Naive B cell (primary cell): ENCODE results near the gene C16orf95. TPM values are rescaled to one million over a fixed set of nuclear protein-coding genes. Genes with fewer than 3 reads are reported as not detected.
"Not testable (repeated sequence)": the region's sequence is repeated elsewhere in the genome, so short reads cannot be mapped to it uniquely, and the experiment has no call there.

ENCODE experiments used
- ATAC-seq, 2 donors: fragments of 150-1000 bp; cut with Tn5 transposase; 2 replicates each; pipeline ENCODE4 v1.10.0; 2021; ENCODE audit warnings: low read depth in 2 of 2, mild to moderate bottlenecking in 2 of 2, moderate library complexity in 2 of 2
- DNase-seq: peaks from one replicate; pipeline ENCODE4 v3.0.0; 2022
- H3K27ac Mint-ChIP-seq, 6 donors: one replicate each; pipeline ENCODE4 v1.8.0; 2020 to 2022; ENCODE audit warnings: mild to moderate bottlenecking in 6 of 6, mixed read lengths in 6 of 6, moderate library complexity in 5 of 6, inconsistent platforms in 2 of 6
- H3K27me3 Mint-ChIP-seq, 3 donors: one replicate each; pipeline ENCODE4 v1.8.0; 2021 to 2022; ENCODE audit warnings: mixed read lengths in 3 of 3, mild to moderate bottlenecking in 1 of 3
- H3K36me3 Mint-ChIP-seq, 2 donors: one replicate each; pipeline ENCODE4 v1.8.0; 2020 to 2022; ENCODE audit warnings: mixed read lengths in 2 of 2, inconsistent platforms in 1 of 2, mild to moderate bottlenecking in 1 of 2
- H3K4me1 Mint-ChIP-seq, 3 donors: one replicate each; pipeline ENCODE4 v1.8.0; 2020 to 2022; ENCODE audit warnings: mixed read lengths in 3 of 3, inconsistent platforms in 1 of 3, mild to moderate bottlenecking in 1 of 3, moderate library complexity in 1 of 3
- H3K4me3 Mint-ChIP-seq, 8 donors: one replicate each; pipeline ENCODE4 v1.8.0; 2020 to 2022; ENCODE audit warnings: mild to moderate bottlenecking in 8 of 8, mixed read lengths in 8 of 8, moderate library complexity in 8 of 8, inconsistent platforms in 2 of 8
- H3K9me3 Mint-ChIP-seq, 7 donors: one replicate each; pipeline ENCODE4 v1.8.0; 2020 to 2022; ENCODE audit warnings: mixed read lengths in 7 of 7, mild to moderate bottlenecking in 5 of 7, inconsistent platforms in 2 of 7, moderate library complexity in 1 of 7
- polyA plus RNA-seq, 6 donors: library from polyadenylated mRNA; unstranded; fragments of 300-500 nt; fragmentation: Illumina TruSeq; gene quantifications; one replicate each; pipeline ENCODE4 v1.2.3, GENCODE V29; 2021; ENCODE audit warnings: low read depth in 6 of 6

The C16orf95 gene
- polyA plus RNA-seq, 6 donors from 2014 or later = 1.4 to 3.6 (median 2.2) TPM

DNA sequence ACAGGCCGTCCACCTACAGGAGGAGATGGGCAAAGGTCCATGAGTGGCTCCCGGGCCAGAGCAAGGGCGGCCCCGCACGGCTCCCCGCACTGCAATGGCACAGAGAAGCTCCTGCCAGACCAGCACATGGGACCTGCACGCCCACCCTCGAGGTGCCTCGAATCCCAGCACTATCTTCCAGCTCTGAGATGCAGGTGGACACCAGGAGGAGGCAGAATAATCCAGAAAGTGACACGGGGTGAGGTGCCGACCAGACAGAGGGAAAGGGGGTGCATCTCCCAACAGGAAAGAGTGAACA is 26.5 kb upstream of the C16orf95 start:
- H3K9me3 Mint-ChIP-seq = no peaks in the 10 kb centered on the region
- no peaks in the 10 kb centered on the region for H3K27me3 Mint-ChIP-seq
- peaks cover 5 to 27% (median 13%) of the 10 kb centered on the region in 3 donors for H3K4me1 Mint-ChIP-seq
- peak overlapping the region in 2 of 8 donors; percentile 32 to 61 for H3K4me3 Mint-ChIP-seq
- no peak for ATAC-seq
- H3K27ac Mint-ChIP-seq = peak overlapping the region in 1 of 6 donors; percentile 51
- peaks cover 6 to 16% of the 10 kb centered on the region in 2 donors for H3K36me3 Mint-ChIP-seq
- no peak for DNase-seq

DNA sequence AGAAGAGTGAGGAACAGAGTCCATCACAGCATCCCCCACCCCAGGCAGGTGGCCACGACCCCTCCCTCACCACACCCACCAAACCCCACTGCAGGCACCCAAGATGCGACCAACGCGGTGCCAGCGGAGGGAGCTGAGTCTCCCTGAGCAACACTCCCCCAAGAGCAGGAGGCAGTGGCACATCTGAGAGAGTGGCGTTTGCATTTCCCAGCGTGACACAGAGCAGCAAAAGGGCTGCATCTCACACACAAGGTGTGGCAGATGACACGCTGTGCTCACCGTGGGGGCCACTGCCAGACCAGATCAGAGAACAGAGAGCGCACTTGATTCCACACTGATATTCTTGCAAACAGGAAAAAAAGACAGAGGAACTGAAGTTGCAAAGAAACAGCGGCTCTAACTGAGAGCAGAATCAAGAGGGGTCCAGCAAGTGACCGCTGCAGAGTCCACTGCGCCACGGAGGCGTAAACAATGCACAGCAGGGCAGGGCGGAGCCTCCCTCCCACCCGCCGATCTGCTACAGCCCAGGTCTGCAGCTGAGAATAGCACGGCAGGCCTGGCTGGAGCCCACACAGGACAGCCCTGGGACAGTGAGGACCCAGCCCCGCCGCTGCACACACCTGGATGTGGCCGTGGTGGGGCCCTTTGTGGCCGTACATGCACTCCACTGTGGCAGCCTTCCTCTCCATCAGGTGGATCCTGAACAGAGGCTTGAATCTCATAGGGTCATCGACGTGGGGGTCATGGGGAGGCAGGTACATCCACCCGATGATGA is 26.0 kb upstream of the C16orf95 start:
- peak overlapping the region in 1 of 8 donors; percentile 61 for H3K4me3 Mint-ChIP-seq
- no peak for ATAC-seq
- no peaks in the 10 kb centered on the region for H3K27me3 Mint-ChIP-seq
- DNase-seq = no peak
- H3K27ac Mint-ChIP-seq = peak overlapping the region in 2 of 6 donors; percentile 51 to 90
- no peaks in the 10 kb centered on the region for H3K9me3 Mint-ChIP-seq
- H3K36me3 Mint-ChIP-seq = peaks cover 7 to 19% of the 10 kb centered on the region in 2 donors
- peaks cover 6 to 21% (median 14%) of the 10 kb centered on the region in 3 donors for H3K4me1 Mint-ChIP-seq

DNA sequence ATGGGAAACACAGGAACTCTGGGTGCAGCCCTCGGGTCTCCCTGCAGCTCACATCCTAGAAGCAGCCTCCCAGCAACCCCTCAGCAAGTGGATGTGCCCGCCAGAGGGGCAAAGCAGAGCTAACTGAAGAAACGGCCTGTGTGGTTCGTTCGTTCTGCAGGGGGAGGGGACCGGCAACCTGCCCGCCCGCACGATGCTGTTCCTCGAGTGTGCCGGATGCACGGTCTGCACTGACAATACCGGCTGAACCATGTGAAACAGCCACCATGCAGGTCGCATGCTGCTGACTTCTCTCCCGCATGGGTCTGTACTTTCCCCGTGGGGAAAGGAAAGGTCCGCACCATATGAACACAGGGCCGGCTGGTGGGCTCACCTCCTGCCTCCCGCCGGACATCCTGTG is 25.3 kb upstream of the C16orf95 start:
- peaks cover 10 to 19% of the 10 kb centered on the region in 2 donors for H3K36me3 Mint-ChIP-seq
- no peak for ATAC-seq
- peaks cover 12 to 18% (median 14%) of the 10 kb centered on the region in 3 donors for H3K4me1 Mint-ChIP-seq

DNA sequence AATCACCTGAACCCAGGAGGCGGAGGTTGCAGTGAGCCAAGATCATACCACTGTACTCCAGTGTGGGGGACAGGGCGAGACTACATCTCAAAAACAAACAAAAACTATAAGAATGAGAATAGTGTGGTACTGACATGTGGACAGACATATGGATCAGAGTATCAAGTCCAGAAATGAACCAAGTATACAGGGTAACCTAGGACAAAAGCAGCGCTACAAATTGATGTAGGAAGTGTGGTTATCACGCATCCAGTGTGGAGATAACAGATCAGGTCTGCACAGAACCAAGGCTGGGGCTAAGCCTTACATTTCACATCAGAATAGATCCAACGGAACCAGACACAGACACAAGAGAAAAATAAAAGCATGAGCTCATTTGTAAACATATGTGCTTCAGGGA is 23.0 kb upstream of the C16orf95 start:
- Mint-ChIP-seq H3K27me3 (no peaks in the 10 kb centered on the region), H3K4me3 (no peak overlapping the region), H3K9me3 (no peaks in the 10 kb centered on the region), H3K4me1 (peaks cover 18 to 23% (median 19%) of the 10 kb centered on the region in 3 donors), H3K36me3 (peaks cover 10 to 12% of the 10 kb centered on the region in 2 donors), H3K27ac (no peak overlapping the region)
- DNase-seq = no peak
- no peak for ATAC-seq

More for the DNA sequence above, 25.3 kb upstream of the C16orf95 start:
- no peak for DNase-seq
- no peaks in the 10 kb centered on the region for H3K27me3 Mint-ChIP-seq
- no peaks in the 10 kb centered on the region for H3K9me3 Mint-ChIP-seq
- no peak overlapping the region for H3K27ac Mint-ChIP-seq
- H3K4me3 Mint-ChIP-seq = no peak overlapping the region

DNA sequence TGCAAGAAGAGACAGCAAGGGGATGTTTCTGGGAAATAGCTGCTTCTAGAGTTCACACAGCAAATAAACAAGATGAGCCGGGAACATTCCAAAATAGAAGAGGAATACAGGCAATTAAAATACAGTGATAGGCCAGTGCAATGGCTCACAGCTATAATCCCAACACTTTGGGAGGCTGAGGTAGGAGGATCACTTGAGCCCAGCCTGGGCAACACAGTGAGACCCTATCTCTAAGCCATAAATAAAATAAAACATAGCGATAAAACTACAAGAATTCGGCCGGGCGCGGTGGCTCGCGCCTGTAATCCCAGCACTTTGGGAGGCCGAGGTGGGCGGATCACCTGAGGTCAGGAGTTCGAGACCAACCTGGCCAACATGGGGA is 22.5 kb upstream of the C16orf95 start:
- not testable (repeated sequence) for ATAC-seq, H3K27me3 Mint-ChIP-seq, H3K9me3 Mint-ChIP-seq, H3K27ac Mint-ChIP-seq, H3K4me3 Mint-ChIP-seq, DNase-seq
- H3K36me3 Mint-ChIP-seq = peaks cover 10 to 11% of the 10 kb centered on the region in 2 donors
- peaks cover 17 to 23% (median 19%) of the 10 kb centered on the region in 3 donors for H3K4me1 Mint-ChIP-seq

DNA sequence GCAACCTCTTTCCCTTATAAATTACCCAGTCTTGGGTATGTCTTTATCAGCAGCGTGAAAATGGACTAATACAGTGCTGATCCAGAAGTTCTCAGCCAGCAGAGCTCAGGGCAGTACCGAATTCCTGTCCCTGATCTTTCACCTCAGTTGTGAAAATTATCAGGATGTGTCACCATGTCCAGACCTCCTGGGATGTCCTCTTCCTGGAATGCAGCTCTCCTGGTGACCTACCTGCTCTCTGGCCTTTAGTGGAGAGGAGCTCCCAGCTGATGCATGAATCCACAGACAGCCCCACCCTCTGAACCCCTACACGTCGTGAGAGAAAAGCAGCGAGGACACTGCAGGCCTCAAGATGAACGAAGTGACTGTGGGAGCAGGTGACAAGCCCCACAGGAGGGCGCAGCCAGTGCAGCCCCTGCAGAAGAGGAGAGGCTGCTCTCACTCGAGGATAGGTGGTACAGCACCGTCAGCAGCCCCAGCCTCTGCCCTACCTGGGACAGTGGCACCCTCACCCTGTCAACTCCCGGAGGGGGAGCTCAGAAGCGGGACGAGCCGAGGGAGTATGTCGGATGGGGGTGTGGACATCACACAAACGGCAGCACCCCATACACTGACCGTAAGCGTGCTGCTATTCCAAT is 22.0 kb upstream of the C16orf95 start:
- ATAC-seq = no peak
- Mint-ChIP-seq H3K4me3 (no peak overlapping the region), H3K4me1 (peaks cover 17 to 23% (median 19%) of the 10 kb centered on the region in 3 donors), H3K36me3 (peaks cover 10 to 11% of the 10 kb centered on the region in 2 donors), H3K27ac (peak overlapping the region in 1 of 6 donors; percentile 67), H3K27me3 (no peaks in the 10 kb centered on the region), H3K9me3 (no peaks in the 10 kb centered on the region)
- DNase-seq = no peak

DNA sequence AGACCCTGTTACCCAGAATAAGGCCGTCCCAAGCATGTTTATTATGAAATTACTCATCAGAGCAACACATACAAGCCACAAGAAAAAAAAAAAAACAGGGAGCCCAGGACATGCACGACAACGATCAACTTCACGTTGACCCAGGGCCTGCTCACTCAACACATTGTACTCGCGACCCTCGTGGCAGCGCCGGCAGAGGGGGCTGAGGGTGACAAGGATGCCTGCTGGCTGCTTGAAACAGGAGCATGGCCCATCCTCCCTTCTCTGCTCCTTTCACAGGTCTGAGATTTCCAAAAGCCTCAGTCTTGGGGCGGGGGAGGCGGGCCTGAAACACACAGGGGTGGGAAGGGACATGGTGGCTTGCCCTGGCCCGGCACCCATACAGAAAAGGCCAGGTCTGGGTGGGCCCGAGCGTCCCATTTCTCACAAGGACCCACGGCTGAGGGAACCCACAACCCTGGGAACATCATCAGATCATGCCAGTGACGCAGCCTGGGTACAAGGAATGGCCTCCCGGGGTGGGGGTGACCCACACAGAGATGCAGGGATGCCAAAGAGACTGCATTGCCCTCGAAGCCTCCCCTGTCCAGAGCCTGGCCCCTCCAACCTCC is 21.1 kb upstream of the C16orf95 start:
- H3K4me3 Mint-ChIP-seq = no peak overlapping the region
- no peaks in the 10 kb centered on the region for H3K27me3 Mint-ChIP-seq
- peaks cover 10 to 19% (median 19%) of the 10 kb centered on the region in 3 donors for H3K4me1 Mint-ChIP-seq
- DNase-seq (no peak), ATAC-seq (no peak)
- H3K27ac Mint-ChIP-seq = peak overlapping the region in 2 of 6 donors; percentile 38 to 67
- H3K9me3 Mint-ChIP-seq = no peaks in the 10 kb centered on the region
- H3K36me3 Mint-ChIP-seq = peaks cover 10 to 11% of the 10 kb centered on the region in 2 donors

DNA sequence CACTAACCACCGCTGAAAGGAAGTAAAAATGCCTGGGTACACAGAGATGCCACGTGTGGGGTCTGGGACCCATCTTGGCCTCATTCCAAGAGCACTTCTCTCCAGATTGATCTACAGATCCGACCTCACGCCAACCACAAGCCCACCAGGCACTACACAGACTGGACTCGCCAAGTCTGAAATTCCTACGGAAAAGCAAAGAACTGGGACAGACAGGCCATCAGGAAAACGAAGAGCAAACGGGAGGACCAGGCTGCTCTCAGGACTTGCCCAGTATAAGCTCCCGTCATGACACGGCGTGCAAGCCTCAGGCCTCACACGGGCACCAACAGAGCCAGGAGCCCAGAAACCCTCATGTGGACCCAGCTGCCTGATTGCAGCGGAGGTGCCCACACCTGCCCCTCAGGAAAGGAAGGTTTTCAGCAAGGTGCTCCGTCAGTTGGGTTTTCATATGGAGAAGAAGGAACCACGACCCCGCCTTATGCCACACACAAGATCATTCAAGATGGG is 20.1 kb upstream of the C16orf95 start:
- no peaks in the 10 kb centered on the region for H3K9me3 Mint-ChIP-seq
- H3K27ac Mint-ChIP-seq = peak overlapping the region; percentile 4 to 94 (median 72)
- H3K4me1 Mint-ChIP-seq = peaks cover 10 to 19% (median 19%) of the 10 kb centered on the region in 3 donors
- DNase-seq (no peak), ATAC-seq (peak; percentile 44 to 46)
- peaks cover 10 to 11% of the 10 kb centered on the region in 2 donors for H3K36me3 Mint-ChIP-seq
- H3K4me3 Mint-ChIP-seq = peak overlapping the region in 7 of 8 donors; percentile 2 to 45 (median 33)
- no peaks in the 10 kb centered on the region for H3K27me3 Mint-ChIP-seq

DNA sequence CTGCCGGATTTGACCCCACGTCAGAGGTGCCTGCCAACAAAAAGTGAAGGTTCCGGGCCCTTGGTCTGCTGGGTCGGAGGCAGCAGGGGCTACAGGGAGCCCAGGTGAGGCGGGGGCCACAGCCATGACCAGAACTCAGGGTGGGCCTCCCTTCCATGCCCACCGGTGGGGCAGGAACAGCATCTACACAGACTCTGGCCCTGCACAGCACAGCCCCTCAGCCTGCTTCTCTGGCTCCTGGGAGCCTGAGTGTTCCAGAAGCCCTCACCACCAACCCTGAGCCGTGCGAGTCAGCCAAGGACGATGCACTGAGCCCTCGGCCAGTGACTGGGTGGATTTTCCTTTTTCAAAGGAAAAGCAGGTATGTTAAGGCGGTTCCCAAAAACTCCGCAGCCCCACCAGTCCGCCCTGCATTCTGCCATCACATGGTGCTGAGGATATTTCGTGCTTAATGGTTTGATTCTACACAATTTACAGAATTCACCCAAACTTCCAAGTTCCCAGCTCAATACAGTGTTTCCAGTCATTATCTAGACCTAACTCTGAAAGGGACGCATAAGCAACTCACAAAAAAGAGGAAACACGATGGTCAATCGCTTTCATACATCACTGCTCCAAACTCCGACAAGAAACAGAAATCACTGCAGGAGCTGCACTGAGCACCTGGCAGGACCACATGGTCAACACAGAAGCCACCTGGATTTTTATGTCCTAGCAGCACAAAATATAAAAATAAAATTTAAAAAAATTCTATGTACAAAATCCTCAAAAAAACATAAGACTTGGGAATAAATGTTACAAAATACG is 19.4 kb upstream of the C16orf95 start:
- DNase-seq = no peak
- H3K9me3 Mint-ChIP-seq = no peaks in the 10 kb centered on the region
- H3K27ac Mint-ChIP-seq = peak overlapping the region in 2 of 6 donors; percentile 76 to 91
- no peaks in the 10 kb centered on the region for H3K27me3 Mint-ChIP-seq
- H3K4me1 Mint-ChIP-seq = peaks cover 10 to 19% (median 19%) of the 10 kb centered on the region in 3 donors
- peaks cover 10 to 11% of the 10 kb centered on the region in 2 donors for H3K36me3 Mint-ChIP-seq
- H3K4me3 Mint-ChIP-seq = peak overlapping the region in 1 of 8 donors; percentile 33
- peak; percentile 39 to 55 for ATAC-seq

DNA sequence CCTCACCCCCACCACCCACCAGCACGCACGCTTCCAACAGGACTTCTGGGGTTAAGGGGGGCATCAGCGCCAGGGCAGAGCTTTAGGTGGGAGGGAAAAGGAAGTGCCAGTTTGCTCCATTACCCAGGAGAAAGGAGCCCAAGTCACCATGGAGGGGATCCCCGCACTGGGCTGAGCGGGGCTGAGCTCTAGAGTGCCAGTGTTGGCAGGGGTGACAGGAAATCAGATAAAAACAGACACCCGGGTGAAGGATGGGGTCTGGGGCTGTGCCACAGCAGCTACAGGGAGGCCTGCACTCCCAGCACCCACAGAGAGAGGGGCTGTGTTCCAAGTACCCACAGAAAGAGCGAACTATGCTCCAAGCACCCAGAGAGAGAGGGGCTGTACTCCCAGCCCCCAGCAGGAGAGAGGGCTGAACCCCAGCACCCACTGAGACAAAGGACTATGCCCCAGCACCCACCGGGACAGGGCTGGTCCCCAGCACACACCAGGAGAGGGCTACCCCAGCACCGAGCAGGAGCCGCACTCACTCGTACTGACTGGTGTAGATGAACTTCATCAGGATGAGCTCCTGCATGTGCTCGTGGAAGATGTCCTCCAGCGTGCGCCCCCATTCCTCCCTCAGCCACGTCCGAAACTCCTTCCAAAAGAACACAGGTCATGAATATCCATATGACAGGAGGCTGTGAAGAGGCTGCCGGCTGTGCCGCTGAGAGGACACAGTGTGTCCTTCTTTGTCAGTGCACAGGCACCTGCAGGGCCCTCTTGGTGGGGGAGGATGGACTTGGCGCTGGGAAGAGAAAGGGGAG is 18.6 kb upstream of the C16orf95 start:
- Mint-ChIP-seq H3K36me3 (peaks cover 11 to 13% of the 10 kb centered on the region in 2 donors), H3K9me3 (no peaks in the 10 kb centered on the region), H3K4me3 (peak overlapping the region in 1 of 8 donors; percentile 39), H3K27ac (peak overlapping the region in 1 of 6 donors; percentile 76), H3K4me1 (peaks cover 10 to 19% (median 19%) of the 10 kb centered on the region in 3 donors), H3K27me3 (no peaks in the 10 kb centered on the region)
- no peak for DNase-seq
- ATAC-seq = no peak

DNA sequence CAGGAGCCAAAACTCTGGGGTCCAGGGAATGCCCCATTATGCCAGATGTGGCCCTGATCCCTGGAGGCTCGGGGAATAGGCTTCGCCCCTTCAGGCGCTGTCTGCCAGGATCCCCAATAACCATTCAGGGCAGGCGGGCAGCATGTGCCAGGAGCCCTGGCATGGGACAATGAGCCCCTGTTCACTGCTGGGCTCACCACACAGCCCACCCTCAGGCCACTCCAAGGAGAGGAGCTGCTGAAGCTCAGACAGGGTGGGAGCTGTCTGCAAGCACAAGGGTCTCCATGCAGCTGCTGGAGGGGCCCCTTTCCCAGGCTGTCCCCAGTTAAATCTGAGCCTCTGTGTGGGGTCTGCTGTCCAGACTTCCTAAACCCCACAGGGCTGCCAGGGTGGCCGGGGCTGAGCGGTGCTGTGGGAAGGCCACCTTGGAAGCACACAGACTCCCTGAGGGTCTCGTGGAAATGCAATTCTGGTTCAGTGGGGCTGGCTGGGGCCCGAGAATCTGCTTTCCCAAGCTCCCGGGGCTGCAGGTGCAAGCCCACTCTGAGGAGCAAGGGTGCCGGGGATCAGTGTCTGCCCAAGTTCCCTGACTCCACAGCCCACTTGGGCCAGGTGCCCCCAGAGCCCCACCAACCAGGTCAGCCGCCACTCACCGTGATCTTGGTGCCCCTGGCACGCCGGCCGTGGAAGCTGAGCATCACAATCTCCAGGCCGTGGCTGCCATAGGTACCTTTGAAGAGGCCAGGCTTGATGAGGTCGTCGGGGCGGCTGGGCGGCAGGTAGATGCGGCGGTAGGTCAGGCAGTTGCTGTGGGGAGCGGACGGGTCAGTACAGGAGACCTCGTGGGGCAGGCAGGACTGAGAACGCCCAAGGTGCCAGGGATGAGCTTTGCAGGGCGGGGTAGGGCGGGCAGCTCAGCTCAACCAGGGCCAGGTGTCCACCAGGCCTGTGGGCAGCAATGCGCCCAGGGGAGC is 17.7 kb upstream of the C16orf95 start:
- H3K36me3 Mint-ChIP-seq = peaks cover 11 to 15% of the 10 kb centered on the region in 2 donors
- no peak overlapping the region for H3K4me3 Mint-ChIP-seq
- ATAC-seq (no peak), DNase-seq (no peak)
- H3K27me3 Mint-ChIP-seq = no peaks in the 10 kb centered on the region
- H3K9me3 Mint-ChIP-seq = no peaks in the 10 kb centered on the region
- H3K27ac Mint-ChIP-seq = peak overlapping the region in 1 of 6 donors; percentile 51
- H3K4me1 Mint-ChIP-seq = peaks cover 10 to 19% (median 19%) of the 10 kb centered on the region in 3 donors
